HUES6 (cell line): ENCODE results near the gene PLA2G5.

Source experiments
- H3K27ac ChIP-seq: 2 replicates; pipeline ENCODE4 v1.7.0; 2013; ENCODE audit warnings: low read depth, mild to moderate bottlenecking, low read length, inconsistent platforms
- H3K27me3 ChIP-seq: 2 replicates; pipeline ENCODE4 v1.6.1; 2013; ENCODE audit warnings: low read length; ENCODE audit not compliant: control insufficient read depth, insufficient read depth
- H3K36me3 ChIP-seq: 2 replicates; pipeline ENCODE4 v1.6.1; 2013; ENCODE audit warnings: low read length; ENCODE audit not compliant: control insufficient read depth, insufficient read depth
- H3K4me1 ChIP-seq: 2 replicates; pipeline ENCODE4 v1.6.1; 2013; ENCODE audit warnings: low read length; ENCODE audit not compliant: control insufficient read depth, insufficient read depth
- H3K4me3 ChIP-seq: 2 replicates; pipeline ENCODE4 v1.5.1; 2013; ENCODE audit warnings: low read depth, low read length
- H3K9ac ChIP-seq: one replicate; pipeline ENCODE4 v1.6.1; 2013; ENCODE audit warnings: mild to moderate bottlenecking, low read length
- H3K9me3 ChIP-seq: 2 replicates; pipeline ENCODE4 v1.6.1; 2013; ENCODE audit warnings: low read depth, low read length; ENCODE audit not compliant: control insufficient read depth, insufficient read depth

PLA2G5 gene

GRCh38 chr1:20078711-20079110 lies 8.7 kb downstream of the PLA2G5 start:
- Histone ChIP-seq H3K9ac (no peak overlapping the region), H3K4me3 (no peak overlapping the region), H3K4me1 (peaks cover 6% of the 10 kb centered on the region; the same call in 1 of the 2 replicates), H3K27me3 (no peaks in the 10 kb centered on the region), H3K27ac (no peak overlapping the region), H3K36me3 (no peaks in the 10 kb centered on the region), H3K9me3 (no peaks in the 10 kb centered on the region)

GRCh38 chr1:20079661-20080305 lies 9.8 kb downstream of the PLA2G5 start:
- no peak overlapping the region for H3K9ac ChIP-seq
- no peaks in the 10 kb centered on the region for H3K27me3 ChIP-seq
- H3K4me1 ChIP-seq = peaks cover 9% of the 10 kb centered on the region; the same call in 1 of the 2 replicates
- H3K9me3 ChIP-seq = no peaks in the 10 kb centered on the region
- H3K36me3 ChIP-seq = no peaks in the 10 kb centered on the region
- no peak overlapping the region for H3K27ac ChIP-seq
- H3K4me3 ChIP-seq = no peak overlapping the region

GRCh38 chr1:20080441-20081352 lies 10.7 kb downstream of the PLA2G5 start:
- Histone ChIP-seq H3K4me3 (no peak overlapping the region), H3K9ac (no peak overlapping the region), H3K27ac (no peak overlapping the region)

GRCh38 chr1:20081353-20081810 lies 11.4 kb downstream of the PLA2G5 start:
- Histone ChIP-seq H3K9me3 (no peaks in the 10 kb centered on the region), H3K36me3 (no peaks in the 10 kb centered on the region), H3K27ac (no peak overlapping the region), H3K9ac (no peak overlapping the region), H3K4me1 (peaks cover 9% of the 10 kb centered on the region; the same call in 1 of the 2 replicates), H3K27me3 (no peaks in the 10 kb centered on the region), H3K4me3 (no peak overlapping the region)

More at GRCh38 chr1:20080441-20081352, 10.7 kb downstream of the PLA2G5 start:
- Histone ChIP-seq H3K27me3 (no peaks in the 10 kb centered on the region), H3K9me3 (no peaks in the 10 kb centered on the region), H3K4me1 (peaks cover 9% of the 10 kb centered on the region; the same call in 1 of the 2 replicates), H3K36me3 (no peaks in the 10 kb centered on the region)

- Histone ChIP-seq H3K27me3 (no peaks in the 10 kb centered on the region), H3K4me1 (peaks cover 9% of the 10 kb centered on the region; the same call in 1 of the 2 replicates), H3K27ac (no peak overlapping the region), H3K9ac (no peak overlapping the region), H3K9me3 (no peaks in the 10 kb centered on the region), H3K36me3 (no peaks in the 10 kb centered on the region), H3K4me3 (no peak overlapping the region)
Measured at GRCh38 chr1:20082772-20083171, 12.8 kb downstream of the PLA2G5 start.

- no peaks in the 10 kb centered on the region for H3K27me3 ChIP-seq
- H3K4me1 ChIP-seq = peaks cover 9% of the 10 kb centered on the region; the same call in 1 of the 2 replicates
- no peaks in the 10 kb centered on the region for H3K9me3 ChIP-seq
- H3K9ac ChIP-seq = no peak overlapping the region
- no peak overlapping the region for H3K27ac ChIP-seq
- H3K36me3 ChIP-seq = no peaks in the 10 kb centered on the region
- H3K4me3 ChIP-seq = no peak overlapping the region
Measured at GRCh38 chr1:20083178-20083944, 13.4 kb downstream of the PLA2G5 start.

- Histone ChIP-seq H3K9me3 (peaks cover 11% of the 10 kb centered on the region; the same call in 1 of the 2 replicates), H3K27ac (no peak overlapping the region), H3K4me1 (peaks cover 3% of the 10 kb centered on the region; the same call in 1 of the 2 replicates), H3K9ac (no peak overlapping the region), H3K36me3 (no peaks in the 10 kb centered on the region), H3K27me3 (no peaks in the 10 kb centered on the region), H3K4me3 (no peak overlapping the region)
Measured at GRCh38 chr1:20086800-20087199, 16.8 kb downstream of the PLA2G5 start.

- Histone ChIP-seq H3K27ac (no peak overlapping the region), H3K27me3 (no peaks in the 10 kb centered on the region), H3K4me3 (no peak overlapping the region), H3K9me3 (peaks cover 15% of the 10 kb centered on the region), H3K36me3 (no peaks in the 10 kb centered on the region), H3K4me1 (peaks cover 3% of the 10 kb centered on the region; the same call in 1 of the 2 replicates), H3K9ac (no peak overlapping the region)
Measured at GRCh38 chr1:20087668-20088067, 17.7 kb downstream of the PLA2G5 start.

GRCh38 chr1:20089328-20090077 lies 19.5 kb downstream of the PLA2G5 start:
- Histone ChIP-seq H3K27me3 (no peaks in the 10 kb centered on the region), H3K36me3 (no peaks in the 10 kb centered on the region), H3K4me1 (no peaks in the 10 kb centered on the region), H3K9me3 (peaks cover 31% of the 10 kb centered on the region), H3K4me3 (no peak overlapping the region), H3K27ac (no peak overlapping the region), H3K9ac (no peak overlapping the region)

GRCh38 chr1:20090119-20090518 lies 20.1 kb downstream of the PLA2G5 start:
- Histone ChIP-seq H3K9me3 (peaks cover 38% of the 10 kb centered on the region), H3K36me3 (no peaks in the 10 kb centered on the region), H3K4me1 (no peaks in the 10 kb centered on the region), H3K9ac (no peak overlapping the region), H3K4me3 (no peak overlapping the region), H3K27ac (no peak overlapping the region), H3K27me3 (no peaks in the 10 kb centered on the region)
